HUES48 (cell line): ENCODE measurements around the gene PWWP3B.
"Not testable (repeated sequence)": the region's sequence is repeated elsewhere in the genome, so short reads cannot be mapped to it uniquely, and the experiment has no call there.

Experiments
- H3K27ac ChIP-seq: one replicate; pipeline ENCODE4 v1.7.0; 2013; ENCODE audit warnings: low read depth, low read length, inconsistent platforms
- H3K27me3 ChIP-seq: 2 replicates; pipeline ENCODE4 v1.6.1; 2013; ENCODE audit warnings: mild to moderate bottlenecking, low read length; ENCODE audit not compliant: control insufficient read depth, insufficient read depth
- H3K36me3 ChIP-seq: 2 replicates; pipeline ENCODE4 v1.6.1; 2013; ENCODE audit warnings: low read length; ENCODE audit not compliant: control insufficient read depth, insufficient read depth
- H3K4me1 ChIP-seq: 2 replicates; pipeline ENCODE4 v1.6.1; 2013; ENCODE audit warnings: mild to moderate bottlenecking, low read length; ENCODE audit not compliant: control insufficient read depth, insufficient read depth
- H3K4me3 ChIP-seq: 2 replicates; pipeline ENCODE4 v1.5.1; 2013; ENCODE audit warnings: mild to moderate bottlenecking, low read depth, low read length
- H3K9ac ChIP-seq: 2 replicates; pipeline ENCODE4 v1.6.1; 2013; ENCODE audit warnings: mild to moderate bottlenecking, low read depth, low read length, moderate library complexity
- H3K9me3 ChIP-seq: 2 replicates; pipeline ENCODE4 v1.6.1; 2013; ENCODE audit warnings: low read length; ENCODE audit not compliant: control insufficient read depth, insufficient read depth

PWWP3B gene

DNA sequence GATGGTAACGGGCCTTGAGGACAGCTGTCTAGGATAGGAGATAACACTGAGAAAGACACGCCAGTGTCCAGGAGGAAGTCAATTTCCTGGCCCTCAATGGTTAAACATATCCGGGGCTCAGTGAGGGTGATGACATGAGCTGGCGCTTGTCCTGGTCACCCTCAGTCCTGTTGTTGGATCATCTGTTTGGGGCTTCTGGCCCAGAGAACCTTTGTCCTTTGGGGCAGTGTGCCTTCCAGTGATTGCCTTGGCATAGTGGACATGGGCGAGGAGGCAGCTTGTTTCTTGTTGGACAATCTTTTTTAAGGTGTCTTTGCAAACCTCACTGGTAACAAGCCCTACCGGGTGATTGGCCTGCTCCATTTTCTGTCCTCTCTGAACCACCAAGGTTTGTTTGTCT lies 15.6 kb downstream of the PWWP3B start:
- H3K9me3 ChIP-seq, H3K36me3 ChIP-seq, H3K4me1 ChIP-seq, H3K27ac ChIP-seq, H3K4me3 ChIP-seq, H3K27me3 ChIP-seq, H3K9ac ChIP-seq: not testable (repeated sequence)

DNA sequence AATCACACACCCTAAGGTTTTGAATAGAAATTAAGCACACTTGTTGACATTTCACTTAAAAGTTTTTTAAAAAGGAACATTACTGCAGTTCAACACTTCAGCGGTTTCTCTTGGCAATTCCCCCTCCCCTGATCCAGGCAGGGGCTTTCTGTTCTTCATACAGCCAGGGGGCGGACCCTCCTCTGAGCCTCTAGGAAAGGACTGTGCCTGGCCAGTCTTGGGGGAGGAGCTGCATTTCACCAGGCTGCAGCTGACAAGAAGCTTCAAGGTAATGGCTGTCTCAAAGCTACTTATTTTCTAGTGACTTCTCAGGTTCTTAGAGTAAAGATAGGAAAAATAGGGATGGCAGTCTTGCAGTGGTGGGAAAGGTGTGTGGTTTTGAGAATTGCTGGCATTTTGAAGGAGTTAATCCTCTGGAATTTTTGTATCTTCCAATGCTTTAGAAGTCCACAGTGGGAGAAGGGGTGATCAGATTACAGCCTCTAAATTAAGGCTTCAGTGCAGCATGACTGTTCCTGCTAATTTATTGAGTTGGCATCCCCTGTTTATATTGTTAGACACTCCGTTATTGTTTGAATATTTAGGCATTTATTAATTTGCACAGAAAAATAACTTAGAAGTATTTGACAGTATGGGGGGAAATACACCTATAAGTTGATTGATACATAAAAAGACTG lies 33.5 kb downstream of the PWWP3B start:
- peaks cover 4% of the 10 kb centered on the region for H3K4me1 ChIP-seq

DNA sequence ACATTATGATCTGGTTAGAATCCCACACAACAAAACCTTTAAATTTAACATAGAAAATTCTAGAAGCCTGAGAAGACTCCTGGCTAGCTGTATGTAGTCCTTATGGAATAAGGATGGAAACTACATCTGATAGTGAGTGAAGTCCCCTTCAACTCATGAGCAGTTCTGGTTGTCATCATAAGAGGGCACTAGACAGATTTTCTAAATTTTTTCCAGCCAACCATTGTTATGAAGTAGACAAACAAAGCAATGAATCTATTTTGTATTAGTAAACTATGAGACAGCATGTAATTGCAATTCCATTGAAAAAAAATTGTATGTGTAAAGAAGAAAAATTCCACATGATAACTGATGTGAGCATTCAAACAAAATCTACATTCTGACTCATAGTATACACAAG lies 35.2 kb downstream of the PWWP3B start:
- no peaks in the 10 kb centered on the region for H3K36me3 ChIP-seq
- H3K9me3 ChIP-seq = no peaks in the 10 kb centered on the region
- H3K27me3 ChIP-seq = no peaks in the 10 kb centered on the region
- H3K4me3 ChIP-seq = no peak overlapping the region
- no peak overlapping the region for H3K9ac ChIP-seq
- peaks cover 4% of the 10 kb centered on the region for H3K4me1 ChIP-seq
- no peak overlapping the region for H3K27ac ChIP-seq

More for the DNA sequence above, 33.5 kb downstream of the PWWP3B start:
- H3K4me3 ChIP-seq = no peak overlapping the region
- H3K27me3 ChIP-seq = no peaks in the 10 kb centered on the region
- H3K36me3 ChIP-seq = no peaks in the 10 kb centered on the region
- no peak overlapping the region for H3K9ac ChIP-seq
- H3K9me3 ChIP-seq = no peaks in the 10 kb centered on the region; the same call in 1 of the 2 replicates
- H3K27ac ChIP-seq = no peak overlapping the region

DNA sequence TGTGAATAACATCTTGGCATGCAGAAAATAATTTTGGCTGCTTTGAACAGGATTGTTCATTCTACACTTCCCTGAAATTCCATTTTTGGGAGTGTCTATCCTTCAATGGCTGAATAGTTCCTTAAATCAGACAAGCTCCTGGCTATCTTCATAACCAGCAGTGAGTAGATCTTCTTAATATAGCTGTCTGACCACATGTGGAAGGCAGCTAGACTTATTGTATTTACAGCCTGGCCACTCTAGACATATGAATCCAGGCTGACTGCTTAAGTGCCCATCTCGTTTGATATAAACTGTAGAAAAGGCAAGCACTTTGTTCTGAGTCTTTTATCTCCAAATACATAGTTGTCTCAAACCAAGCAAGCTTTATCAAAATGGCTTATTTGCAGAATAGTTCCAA lies 40.0 kb downstream of the PWWP3B start:
- no peak overlapping the region for H3K4me3 ChIP-seq
- H3K27ac ChIP-seq = no peak overlapping the region
- no peak overlapping the region for H3K9ac ChIP-seq
- no peaks in the 10 kb centered on the region; the same call in 1 of the 2 replicates for H3K27me3 ChIP-seq
- H3K9me3 ChIP-seq = peaks cover 13% of the 10 kb centered on the region; the same call in 1 of the 2 replicates
- no peaks in the 10 kb centered on the region for H3K36me3 ChIP-seq
- no peaks in the 10 kb centered on the region for H3K4me1 ChIP-seq
